Coronary artery (tissue), 2 donors: ENCODE data around the gene CASP2.

ENCODE experiments used
- DNase-seq: peaks from one replicate; pipeline ENCODE4 v3.0.0-alpha.2; 2017; ENCODE audit warnings: low spot score
- H3K27ac ChIP-seq, 2 donors: fragments of 200-600 bp; sonication (generic); one replicate each; pipeline ENCODE4 v1.5.1; 2016 to 2019
- H3K4me3 ChIP-seq: fragments of 200-600 bp; sonication (generic); 2 replicates; pipeline ENCODE4 v1.5.1; 2016; ENCODE audit warnings: mild to moderate bottlenecking, moderate library complexity
- CTCF ChIP-seq: fragments of 200-600 bp; sonication (generic); IDR thresholded peaks from one replicate; pipeline ENCODE4 v1.5.1; 2019; ENCODE audit warnings: antibody characterized with exemption

Gene CASP2

GRCh38 chr7:143255564-143255963, 32.6 kb upstream of the CASP2 start:
- DNase-seq: no peak

GRCh38 chr7:143256325-143256724, 31.8 kb upstream of the CASP2 start:
- Histone ChIP-seq H3K4me3 (no peak overlapping the region), H3K27ac (no peak overlapping the region)
- peak; percentile 13 for TF ChIP-seq CTCF
- no peak for DNase-seq

More at GRCh38 chr7:143255564-143255963, 32.6 kb upstream of the CASP2 start:
- TF ChIP-seq CTCF: no peak
- no peak overlapping the region for H3K27ac ChIP-seq
- H3K4me3 ChIP-seq: no peak overlapping the region

- H3K27ac ChIP-seq: no peak overlapping the region
Observed at GRCh38 chr7:143256932-143257331, 31.2 kb upstream of the CASP2 start.

GRCh38 chr7:143257501-143257900, 30.6 kb upstream of the CASP2 start:
- DNase-seq: no peak
- H3K4me3 ChIP-seq: no peak overlapping the region
- H3K27ac ChIP-seq: no peak overlapping the region
- TF ChIP-seq CTCF: no peak

More at GRCh38 chr7:143256932-143257331, 31.2 kb upstream of the CASP2 start:
- TF ChIP-seq CTCF: no peak
- H3K4me3 ChIP-seq: no peak overlapping the region
- no peak for DNase-seq

GRCh38 chr7:143258831-143259230, 29.3 kb upstream of the CASP2 start:
- Histone ChIP-seq H3K27ac (no peak overlapping the region), H3K4me3 (peak overlapping the region; percentile 6)
- DNase-seq: no peak
- no peak for TF ChIP-seq CTCF

- Histone ChIP-seq H3K27ac (no peak overlapping the region), H3K4me3 (no peak overlapping the region)
- no peak for DNase-seq
- TF ChIP-seq CTCF: no peak
Observed at GRCh38 chr7:143259765-143260164, 28.4 kb upstream of the CASP2 start.

- no peak for DNase-seq
- TF ChIP-seq CTCF: no peak
- Histone ChIP-seq H3K27ac (no peak overlapping the region), H3K4me3 (no peak overlapping the region)
Observed at GRCh38 chr7:143261901-143262300, 26.2 kb upstream of the CASP2 start.
